Colonic mucosa (tissue), 4 donors: ENCODE results near the gene GIGYF2. TPM values are rescaled to one million over a fixed set of nuclear protein-coding genes. Genes with fewer than 3 reads are reported as not detected.
A peak's percentile ranks its signal among the peaks of the same experiment; 100 is the strongest.

ENCODE experiments used
- DNase-seq: peaks from one replicate; pipeline ENCODE4 v3.0.0-alpha.2; 2020
- H3K27ac ChIP-seq: fragments of 200-600 bp; one replicate; pipeline ENCODE4 v1.8.0; 2021
- H3K27me3 ChIP-seq: fragments of 200-600 bp; one replicate; pipeline ENCODE4 v1.8.0; 2021
- H3K36me3 ChIP-seq: fragments of 200-600 bp; one replicate; pipeline ENCODE4 v1.8.0; 2021
- H3K4me1 ChIP-seq: fragments of 200-600 bp; one replicate; pipeline ENCODE4 v1.8.0; 2021; ENCODE audit warnings: mild to moderate bottlenecking
- H3K4me3 ChIP-seq: fragments of 200-600 bp; one replicate; pipeline ENCODE4 v1.8.0; 2021
- H3K9ac ChIP-seq, 2 donors: one replicate each; pipeline ENCODE4 v1.7.0; 2013; ENCODE audit warnings: control low read depth in 2 of 2, low read depth in 2 of 2, low read length in 2 of 2
- H3K9me3 ChIP-seq: fragments of 200-600 bp; one replicate; pipeline ENCODE4 v1.8.0; 2021
- CTCF ChIP-seq: fragments of 200-600 bp; IDR thresholded peaks from one replicate; pipeline ENCODE4 v1.8.0; 2022; ENCODE audit warnings: antibody characterized with exemption, mild to moderate bottlenecking
- intact Hi-C: fragments of 100-400 bp; cut with DNase I; formaldehyde crosslinking; loops from one replicate; pipeline ENCODE4 v1.14.1; 2022
- total RNA-seq, 2 donors: library from RNA; stranded (reverse); fragmentation: NEBNext Ultra II Directional in 1 of 2; extraction: Animal tissue kit (Norgen Biotek cat#: 25700) in 1 of 2; gene quantifications; one replicate each; pipeline ENCODE4 v1.2.1, GENCODE V29; 2021
- donor health status: healthy.
- donor health status: DM: no; HTN: no; CAD: no.
- donor health status: DM: no; HTN: no; CAD: no.

GIGYF2 gene
- total RNA-seq, 2 donors from 2014 or later, result 48.8 to 49.3 TPM

- Histone ChIP-seq H3K27me3 (no peaks in the 10 kb centered on the region), H3K27ac (peak overlapping the region; percentile 50), H3K9me3 (no peaks in the 10 kb centered on the region), H3K9ac (peak overlapping the region in 1 of 2 donors; percentile 23), H3K4me3 (no peak overlapping the region), H3K36me3 (no peaks in the 10 kb centered on the region), H3K4me1 (peaks cover 5% of the 10 kb centered on the region)
- DNase-seq, result no peak
- TF ChIP-seq CTCF, result no peak
- intact Hi-C loops, result no loop called here
These were observed 169.0 kb downstream of the GIGYF2 start for GRCh38 chr2:232866104-232866503.

GRCh38 chr2:232869138-232870017 lies 172.2 kb downstream of the GIGYF2 start:
- TF ChIP-seq CTCF, result no peak
- no peak for DNase-seq
- H3K4me3 ChIP-seq, result no peak overlapping the region
- no peaks in the 10 kb centered on the region for H3K9me3 ChIP-seq
- no peak overlapping the region for H3K27ac ChIP-seq
- H3K27me3 ChIP-seq, result no peaks in the 10 kb centered on the region
- intact Hi-C loops, result no loop called here
- H3K9ac ChIP-seq, result peak overlapping the region in 1 of 2 donors; percentile 44
- H3K36me3 ChIP-seq, result no peaks in the 10 kb centered on the region
- peaks cover 13% of the 10 kb centered on the region for H3K4me1 ChIP-seq

- Histone ChIP-seq H3K4me1 (peaks cover 18% of the 10 kb centered on the region), H3K36me3 (no peaks in the 10 kb centered on the region), H3K9me3 (no peaks in the 10 kb centered on the region), H3K9ac (peak within 1 kb of the TSS in 1 of 2 donors; percentile 44), H3K27ac (no peak within 1 kb of the TSS), H3K4me3 (no peak within 1 kb of the TSS), H3K27me3 (no peaks in the 10 kb centered on the region)
- intact Hi-C loops, result no loop called here
- no peak for DNase-seq
- no peak for TF ChIP-seq CTCF
These were observed 173.1 kb downstream of the GIGYF2 start, which contains the start of gene SNORC for GRCh38 chr2:232870018-232870765. Gene SNORC (plus strand): TSS chr2:232870264. CDS start chr2:232870342, 78 bp downstream.

GRCh38 chr2:232870766-232871371 lies 173.7 kb downstream of the GIGYF2 start:
- H3K9ac ChIP-seq, result no peak overlapping the region
- DNase-seq, result no peak
- intact Hi-C loops, result no loop called here
- no peaks in the 10 kb centered on the region for H3K27me3 ChIP-seq
- TF ChIP-seq CTCF, result no peak
- H3K9me3 ChIP-seq, result no peaks in the 10 kb centered on the region
- H3K4me1 ChIP-seq, result peaks cover 15% of the 10 kb centered on the region
- no peak overlapping the region for H3K4me3 ChIP-seq
- H3K27ac ChIP-seq, result no peak overlapping the region
- H3K36me3 ChIP-seq, result no peaks in the 10 kb centered on the region

- DNase-seq, result no peak
- H3K27me3 ChIP-seq, result peaks cover 2% of the 10 kb centered on the region
- no peaks in the 10 kb centered on the region for H3K9me3 ChIP-seq
- H3K36me3 ChIP-seq, result no peaks in the 10 kb centered on the region
- no peak overlapping the region for H3K9ac ChIP-seq
- no peak overlapping the region for H3K4me3 ChIP-seq
- H3K4me1 ChIP-seq, result peaks cover 13% of the 10 kb centered on the region
- no peak overlapping the region for H3K27ac ChIP-seq
- no peak for TF ChIP-seq CTCF
- intact Hi-C loops, result no loop called here
These were observed 174.3 kb downstream of the GIGYF2 start for GRCh38 chr2:232871418-232871834.
